ENCODE measurements around the gene TMEM45A.
A peak's percentile ranks its signal among the peaks of the same experiment; 100 is the strongest.
"Not testable (repeated sequence)": the region's sequence is repeated elsewhere in the genome, so short reads cannot be mapped to it uniquely, and the experiment has no call there.

The TMEM45A gene, protein sequence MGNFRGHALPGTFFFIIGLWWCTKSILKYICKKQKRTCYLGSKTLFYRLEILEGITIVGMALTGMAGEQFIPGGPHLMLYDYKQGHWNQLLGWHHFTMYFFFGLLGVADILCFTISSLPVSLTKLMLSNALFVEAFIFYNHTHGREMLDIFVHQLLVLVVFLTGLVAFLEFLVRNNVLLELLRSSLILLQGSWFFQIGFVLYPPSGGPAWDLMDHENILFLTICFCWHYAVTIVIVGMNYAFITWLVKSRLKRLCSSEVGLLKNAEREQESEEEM

DNA sequence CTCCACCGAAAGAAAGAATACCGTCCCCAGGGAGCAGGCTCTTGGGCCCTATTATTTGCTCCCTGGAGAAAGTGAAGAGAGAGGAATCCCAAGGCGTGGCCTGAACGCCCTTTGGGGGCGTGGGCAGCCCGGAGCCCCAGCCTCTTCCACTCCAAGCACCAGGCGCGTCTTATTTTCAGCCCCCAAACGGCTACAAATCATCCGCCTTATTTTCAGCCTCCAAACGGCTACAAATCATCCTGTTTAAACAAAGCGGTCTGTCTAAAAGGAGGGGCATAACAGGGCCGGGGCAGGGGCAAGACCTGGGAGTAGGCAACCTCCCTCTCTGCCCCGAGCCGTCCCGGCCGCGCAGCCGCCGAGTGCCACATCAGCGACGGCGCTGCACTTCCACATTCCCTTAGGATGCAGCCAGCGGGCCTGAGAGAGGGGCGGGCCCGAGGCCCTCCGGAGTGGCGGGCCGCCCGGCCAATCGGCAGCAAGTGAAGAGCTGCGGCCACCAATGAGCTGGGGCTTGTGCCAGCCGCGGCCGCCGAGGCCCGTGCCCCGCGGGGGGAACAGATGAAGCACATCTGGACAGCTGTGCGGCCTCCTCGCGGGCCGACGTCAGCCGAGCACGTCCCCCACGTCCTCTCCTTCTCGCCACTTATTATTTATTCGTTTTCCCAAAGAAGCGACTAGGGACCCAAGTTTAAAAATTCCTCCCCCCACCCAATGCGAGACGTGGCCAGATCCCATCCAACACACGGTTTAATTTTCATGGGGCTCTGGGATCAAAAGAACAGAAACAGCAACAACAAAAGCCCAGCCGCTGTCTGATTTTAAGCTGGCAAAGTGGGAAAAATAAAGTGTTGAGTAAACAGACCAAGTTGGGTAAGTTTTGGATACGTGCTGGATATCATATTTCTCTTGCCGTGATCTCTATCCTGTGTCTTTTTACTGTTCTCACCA lies at the start of gene TMEM45A:
Gene TMEM45A, plus strand, starts transcription at position 561 of the 948 bp plus-strand sequence. CDS start 62,593 bp downstream, outside the sequence.
- DNase-seq, result peak; percentile 35

- no peak for DNase-seq
Measured at GRCh38 chr3:100443690-100444089, 48.7 kb upstream of the TMEM45A start.

DNA sequence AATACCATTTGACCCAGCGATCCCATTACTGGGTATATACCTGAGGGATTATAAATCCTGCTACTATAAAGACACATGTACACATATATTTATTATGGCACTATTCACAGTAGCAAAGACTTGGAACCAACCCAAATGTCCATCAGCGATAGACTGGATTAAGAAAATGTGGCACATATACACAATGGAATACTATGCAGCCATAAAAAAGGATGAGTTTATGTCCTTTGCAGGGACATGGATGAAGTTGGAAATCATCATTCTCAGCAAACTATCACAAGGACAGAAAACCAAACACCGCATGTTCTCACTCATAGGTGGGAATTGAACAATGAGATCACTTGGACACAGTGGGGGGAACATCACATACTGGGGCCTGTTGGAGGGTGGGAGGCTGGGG lies 45.4 kb upstream of the TMEM45A start:
- not testable (repeated sequence) for DNase-seq

- DNase-seq, result no peak
Measured at GRCh38 chr3:100448079-100448478, 44.3 kb upstream of the TMEM45A start.

- no peak for DNase-seq
Measured at GRCh38 chr3:100449214-100449613, 43.2 kb upstream of the TMEM45A start.

DNA sequence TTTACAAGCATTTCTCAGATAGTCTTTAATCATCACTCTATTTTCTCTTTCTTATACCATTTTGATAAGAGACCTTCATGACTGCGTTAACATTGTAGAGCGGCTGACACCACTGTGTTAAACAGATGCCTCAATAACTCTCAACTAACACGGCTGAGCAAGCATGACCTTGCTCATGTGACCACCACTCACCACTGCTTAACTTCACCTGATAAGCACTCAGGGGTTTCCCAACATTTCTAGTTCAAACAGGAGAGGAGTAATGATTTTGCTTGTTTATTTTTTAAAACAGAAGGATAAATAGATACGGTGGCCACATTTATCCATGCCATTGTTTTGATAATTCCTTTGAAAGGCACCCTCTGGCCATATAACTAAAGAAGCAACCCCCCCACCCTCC lies 37.7 kb upstream of the TMEM45A start:
- no peak for DNase-seq

- DNase-seq, result no peak
Measured at GRCh38 chr3:100455841-100456550, 36.4 kb upstream of the TMEM45A start.

- no peak for DNase-seq
Measured at GRCh38 chr3:100456745-100457144, 35.7 kb upstream of the TMEM45A start.

GRCh38 chr3:100457811-100458210 lies 34.6 kb upstream of the TMEM45A start:
- DNase-seq, result no peak

- DNase-seq, result no peak
Measured at GRCh38 chr3:100458814-100459213, 33.6 kb upstream of the TMEM45A start.

- DNase-seq, result peak; percentile 35
Measured at GRCh38 chr3:100463002-100463401, 29.4 kb upstream of the TMEM45A start.

DNA sequence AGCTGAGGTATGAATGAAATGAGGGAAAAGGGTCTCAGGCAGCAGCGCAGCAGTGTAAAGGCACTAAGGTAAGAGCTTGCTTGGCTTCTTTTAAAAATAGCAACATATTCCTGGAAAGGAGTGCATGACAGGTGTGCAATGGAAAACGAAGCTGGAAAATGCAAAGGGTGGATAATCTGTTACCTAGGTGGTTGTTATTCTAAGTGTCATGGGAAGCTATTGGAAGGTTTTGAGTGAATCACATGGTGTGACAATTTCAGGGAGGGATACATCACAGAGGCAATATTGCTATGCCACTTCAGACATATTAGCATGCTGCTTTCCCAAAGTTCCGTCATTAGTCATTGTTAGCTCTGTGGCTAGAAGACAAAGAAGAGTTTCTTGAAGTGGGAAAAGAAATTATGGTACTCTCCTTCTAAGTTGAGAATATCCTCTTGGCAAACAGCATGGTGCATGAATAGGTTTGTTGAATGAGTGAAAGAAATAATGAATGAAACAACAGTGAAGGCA lies 28.7 kb upstream of the TMEM45A start:
- DNase-seq, result no peak

DNA sequence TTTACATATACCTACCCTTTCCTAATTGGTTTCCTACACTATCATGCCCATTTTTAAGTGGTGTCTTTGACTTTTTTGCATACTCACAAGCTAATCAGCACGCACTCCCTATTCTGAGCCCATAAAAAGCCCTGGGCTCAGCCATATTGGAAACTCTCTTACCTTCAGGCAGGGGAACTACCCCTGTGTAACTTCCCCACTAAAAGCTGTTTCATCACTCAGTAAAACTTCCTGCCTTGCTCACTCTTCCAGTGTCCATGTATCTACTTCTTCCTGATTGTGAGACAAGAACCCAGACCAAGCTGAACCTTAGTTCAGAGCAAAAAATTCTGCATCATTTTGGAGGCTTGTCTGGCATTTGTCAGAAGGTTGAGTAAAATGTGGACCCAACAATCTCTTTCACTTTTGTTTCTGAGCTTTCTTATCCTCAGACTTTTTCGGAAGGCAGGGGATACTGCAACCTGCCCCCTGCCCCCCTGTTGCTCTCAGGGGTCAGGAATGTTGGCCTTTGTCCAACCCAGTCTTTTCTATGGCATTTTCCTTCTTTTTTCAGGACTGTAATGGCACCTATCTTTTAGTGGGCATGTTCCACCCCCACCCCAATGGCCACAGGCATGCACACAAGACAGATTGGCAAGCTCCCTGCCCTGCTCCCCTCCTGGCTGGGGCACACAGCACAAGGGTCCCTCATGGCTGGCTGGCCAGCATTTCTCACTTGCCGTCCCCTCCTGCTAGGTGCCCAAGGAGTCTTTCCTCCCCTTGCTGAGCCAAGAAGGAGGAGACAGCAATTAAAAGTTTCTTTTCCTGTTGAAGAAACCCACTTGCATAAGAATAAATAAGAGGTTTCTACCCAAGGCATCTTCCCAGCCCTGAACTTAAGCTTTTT lies 26.3 kb upstream of the TMEM45A start:
- DNase-seq, result no peak

- no peak for DNase-seq
Measured at GRCh38 chr3:100467133-100467532, 25.3 kb upstream of the TMEM45A start.

- DNase-seq, result no peak
Measured at GRCh38 chr3:100468676-100469075, 23.7 kb upstream of the TMEM45A start.

GRCh38 chr3:100470951-100471350 lies 21.5 kb upstream of the TMEM45A start:
- DNase-seq, result no peak

DNA sequence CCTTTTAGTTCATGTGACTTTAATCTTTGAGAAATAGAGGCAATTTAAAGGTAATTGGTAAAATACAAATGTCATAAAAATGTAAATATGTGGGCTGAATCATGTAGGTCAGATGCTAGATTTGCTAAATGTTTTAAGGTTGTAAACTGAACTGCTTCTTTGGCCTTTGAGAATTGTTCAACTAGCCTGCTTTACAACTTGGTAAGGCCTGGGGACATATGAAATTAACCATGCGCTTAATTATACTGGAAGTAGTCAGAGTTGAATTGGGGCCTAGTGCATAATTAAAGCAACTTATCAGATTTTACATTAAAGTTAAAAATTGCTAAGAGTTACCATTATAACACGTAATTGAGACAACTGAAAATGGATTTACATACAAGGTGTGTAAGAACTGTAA lies 21.0 kb upstream of the TMEM45A start:
- DNase-seq, result no peak

GRCh38 chr3:100477851-100478360 lies 14.5 kb upstream of the TMEM45A start:
- DNase-seq, result not testable (repeated sequence)

DNA sequence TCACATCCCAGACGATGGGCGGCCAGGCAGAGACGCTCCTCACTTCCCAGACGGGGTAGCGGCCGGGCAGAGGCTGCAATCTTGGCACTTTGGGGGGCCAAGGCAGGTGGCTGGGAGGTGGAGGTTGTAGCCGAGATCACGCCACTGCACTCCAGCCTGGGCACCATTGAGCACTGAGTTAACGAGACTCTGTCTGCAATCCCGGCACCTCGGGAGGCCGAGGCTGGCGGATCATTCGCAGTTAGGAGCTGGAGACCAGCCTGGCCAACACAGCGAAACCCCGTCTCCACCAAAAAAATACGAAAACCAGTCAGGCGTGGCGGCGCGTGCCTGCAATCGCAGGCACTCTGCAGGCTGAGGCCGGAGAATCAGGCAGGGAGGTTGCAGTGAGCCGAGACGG lies 13.9 kb upstream of the TMEM45A start:
- not testable (repeated sequence) for DNase-seq

DNA sequence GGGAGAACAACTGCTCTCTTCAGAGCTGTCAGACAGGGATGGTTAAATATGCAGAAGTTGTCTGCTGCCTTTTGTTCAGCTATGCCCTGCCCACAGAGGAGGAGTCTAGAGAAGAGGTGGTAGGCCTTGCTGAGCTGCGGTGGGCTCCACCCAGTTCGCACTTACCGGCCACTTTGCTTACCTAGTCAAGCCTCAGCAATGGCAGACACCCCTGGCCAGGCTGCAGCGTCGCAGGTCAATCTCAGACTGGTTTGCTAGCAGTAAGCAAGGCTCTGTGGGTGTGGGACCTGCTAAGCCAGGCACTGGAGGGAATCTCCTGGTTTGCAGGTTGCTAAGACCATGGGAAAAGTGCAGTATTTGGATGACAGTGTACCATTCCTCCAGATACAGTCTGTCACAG lies 12.3 kb upstream of the TMEM45A start:
- no peak for DNase-seq

DNA sequence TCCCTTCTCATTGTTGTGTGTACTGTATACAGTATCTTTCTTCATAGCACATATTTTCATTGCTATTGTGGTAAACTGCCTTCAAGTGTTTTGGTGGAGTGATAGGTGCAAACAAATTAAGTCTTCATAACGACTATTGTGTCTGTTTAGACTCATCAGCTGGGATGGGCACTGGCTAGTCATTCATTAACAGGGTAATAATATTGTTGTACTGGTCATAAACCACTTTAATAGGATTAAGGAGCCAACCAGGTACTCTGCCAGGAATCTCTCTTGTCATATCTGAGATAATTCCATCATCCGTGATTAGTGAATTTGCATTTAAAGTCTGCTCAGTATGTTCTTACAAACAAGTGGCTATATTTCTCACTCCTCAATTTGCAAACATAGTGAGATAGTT lies 10.2 kb upstream of the TMEM45A start:
- no peak for DNase-seq

- no peak for DNase-seq
Measured at GRCh38 chr3:100483529-100483928, 8.9 kb upstream of the TMEM45A start.

Measured in KG1 (cell line).